LNCAP (cell line): Measurements from ENCODE around the gene HEPACAM.

Experiments
- CTCF ChIP-seq: fragments of 450-650 bp; IDR thresholded peaks from 2 replicates; pipeline ENCODE4 v1.5.1; 2017; ENCODE audit warnings: mild to moderate bottlenecking

The HEPACAM gene

GRCh38 chr11:124877910-124878758 is 57.7 kb downstream of the HEPACAM start:
- no peak for TF ChIP-seq CTCF

DNA sequence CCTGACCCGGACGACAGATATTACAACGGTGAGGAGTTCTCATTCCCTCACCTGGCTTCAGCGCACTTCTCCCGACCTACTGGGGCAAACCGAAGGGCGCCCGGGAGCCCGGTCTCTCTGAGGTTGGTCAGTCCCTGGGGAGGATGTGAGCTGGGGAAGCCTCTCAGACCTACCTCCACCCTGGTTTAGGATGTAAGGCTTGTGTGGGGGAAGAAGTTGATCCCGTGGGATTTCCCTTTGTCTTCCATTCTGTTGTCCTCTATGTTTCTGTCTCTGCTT is 58.3 kb downstream of the HEPACAM start:
- TF ChIP-seq CTCF, result no peak

DNA sequence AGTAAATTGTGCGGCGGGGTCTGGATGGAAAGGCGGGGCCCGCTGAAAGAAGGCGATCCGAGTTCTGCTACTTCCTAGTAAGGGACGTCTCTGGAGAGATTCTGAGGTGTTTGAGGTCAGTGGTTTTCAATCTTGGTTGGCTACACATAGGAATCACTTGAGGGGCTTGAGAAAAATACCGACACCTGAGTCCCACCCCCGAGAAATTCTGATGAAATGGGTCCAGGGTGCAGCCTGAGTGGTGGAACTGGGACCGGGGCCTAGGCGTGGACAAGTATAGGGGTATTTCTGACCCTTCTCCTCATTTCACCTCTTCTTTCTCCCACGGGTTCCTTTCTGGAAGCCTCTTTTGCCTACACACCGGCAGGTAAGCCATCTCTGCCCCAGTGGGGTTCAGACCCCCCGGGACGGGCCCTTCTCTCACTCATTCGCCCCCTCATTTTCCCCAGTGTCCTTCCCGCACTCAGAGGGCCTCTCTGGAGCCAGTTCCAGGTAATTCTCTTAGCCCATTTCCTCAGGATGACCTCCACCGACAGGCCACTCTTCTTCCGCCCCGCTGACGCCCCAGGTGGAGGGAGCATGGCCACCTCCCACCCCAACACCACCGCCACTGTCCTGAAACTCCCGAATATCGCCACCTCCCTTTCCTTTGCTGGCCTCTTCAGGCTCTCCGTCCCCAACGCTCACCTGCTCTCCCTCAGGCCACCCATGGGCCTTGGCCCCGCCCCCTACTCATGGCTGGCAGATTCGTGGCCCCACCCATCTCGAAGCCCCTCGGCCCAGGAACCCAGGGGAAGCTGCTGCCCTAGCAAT is 58.8 kb downstream of the HEPACAM start:
- no peak for TF ChIP-seq CTCF

- peak; percentile 90 for TF ChIP-seq CTCF
Observed at GRCh38 chr11:124875943-124876817, 59.7 kb downstream of the HEPACAM start.

DNA sequence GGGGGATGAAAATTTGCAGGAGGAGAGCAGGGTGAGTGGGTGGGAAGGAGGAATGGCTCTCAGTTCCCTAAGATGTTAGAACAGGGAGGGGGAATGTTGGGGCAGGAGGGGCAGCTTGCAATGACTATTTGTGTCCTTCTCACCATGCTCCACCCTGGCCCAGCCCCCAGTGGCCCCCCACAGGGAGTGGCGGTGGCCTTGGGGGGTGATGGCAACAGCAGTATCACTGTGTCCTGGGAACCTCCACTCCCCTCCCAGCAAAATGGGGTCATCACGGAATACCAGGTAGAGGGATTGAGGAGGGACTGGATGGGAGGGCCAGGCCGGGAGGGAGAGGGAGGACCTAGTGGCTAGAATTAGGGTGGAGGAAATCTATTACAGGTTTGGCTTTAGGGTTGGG is 60.4 kb downstream of the HEPACAM start:
- TF ChIP-seq CTCF, result no peak

- no peak for TF ChIP-seq CTCF
Observed at GRCh38 chr11:124874571-124875255, 61.1 kb downstream of the HEPACAM start.

- TF ChIP-seq CTCF, result no peak
Observed at GRCh38 chr11:124873951-124874350, 61.9 kb downstream of the HEPACAM start.
